Fibroblast of skin of back (primary cell): ENCODE measurements around the gene WDR64. TPM values are rescaled to one million over a fixed set of nuclear protein-coding genes. Genes with fewer than 3 reads are reported as not detected.
A peak's percentile ranks its signal among the peaks of the same experiment; 100 is the strongest.

ENCODE experiments used
- DNase-seq: peaks from one replicate; pipeline ENCODE4 v3.0.0-alpha.2; 2013
- polyA plus RNA-seq, 2 experiments: library from polyadenylated mRNA; unstranded; fragments of 120-200 nt; gene quantifications; one replicate each; pipeline ENCODE4 v1.2.1, GENCODE V29; 2013; ENCODE audit not compliant: insufficient read length in 2 of 2

WDR64 gene
- not detected for polyA plus RNA-seq (2013, experiment 1 of 2; ENCODE audit: insufficient read length)
- polyA plus RNA-seq (2013, experiment 2 of 2; ENCODE audit: insufficient read length), result not detected

DNA sequence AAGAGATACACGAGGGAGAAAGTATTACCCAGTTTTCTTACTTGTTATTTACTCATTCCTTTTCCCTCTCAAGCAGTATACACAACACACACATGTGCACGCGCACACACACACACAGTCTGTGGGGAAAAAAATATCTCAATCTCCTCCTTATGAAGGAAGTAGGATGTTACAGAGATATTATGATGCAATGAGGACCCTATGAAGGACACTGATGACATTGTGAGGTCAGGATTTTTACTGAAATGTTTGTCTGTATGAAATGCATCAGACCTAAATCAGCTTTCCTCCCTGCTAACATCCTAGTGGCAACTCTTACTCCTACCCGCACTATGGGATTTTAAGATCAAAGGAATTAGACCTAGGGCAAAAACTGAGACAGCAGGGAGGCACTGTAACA is at the start of gene WDR64:
Gene WDR64 (plus strand): TSS at position 270 of the 400 bp plus-strand sequence. CDS start 204 bp downstream, outside the sequence.
- no peak for DNase-seq

DNA sequence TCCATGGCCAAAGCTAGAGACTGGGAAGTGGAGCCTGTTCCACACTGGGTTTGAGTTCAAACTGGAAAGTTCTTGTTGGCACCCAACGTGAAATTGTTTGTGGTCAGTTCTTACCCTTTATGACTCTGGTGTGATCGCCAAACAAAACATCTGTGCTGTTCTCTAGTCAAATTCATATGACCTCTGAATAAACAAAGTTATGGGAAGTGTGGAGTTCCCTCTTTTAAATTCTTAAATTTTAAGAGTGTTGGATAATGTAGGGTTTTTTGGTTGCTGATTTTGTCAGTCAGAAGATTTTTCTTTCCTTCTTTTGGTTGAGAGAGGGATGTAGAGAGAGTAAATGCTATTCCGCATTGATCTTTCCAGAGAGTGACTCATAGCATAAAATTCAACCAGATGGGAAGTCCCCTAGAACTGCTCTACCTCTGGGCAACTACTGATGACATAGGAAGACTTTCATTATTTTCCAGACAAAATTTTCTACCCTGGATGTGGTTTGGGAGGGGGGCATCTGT is 48.3 kb upstream of the WDR64 start:
- DNase-seq, result peak; percentile 31

DNA sequence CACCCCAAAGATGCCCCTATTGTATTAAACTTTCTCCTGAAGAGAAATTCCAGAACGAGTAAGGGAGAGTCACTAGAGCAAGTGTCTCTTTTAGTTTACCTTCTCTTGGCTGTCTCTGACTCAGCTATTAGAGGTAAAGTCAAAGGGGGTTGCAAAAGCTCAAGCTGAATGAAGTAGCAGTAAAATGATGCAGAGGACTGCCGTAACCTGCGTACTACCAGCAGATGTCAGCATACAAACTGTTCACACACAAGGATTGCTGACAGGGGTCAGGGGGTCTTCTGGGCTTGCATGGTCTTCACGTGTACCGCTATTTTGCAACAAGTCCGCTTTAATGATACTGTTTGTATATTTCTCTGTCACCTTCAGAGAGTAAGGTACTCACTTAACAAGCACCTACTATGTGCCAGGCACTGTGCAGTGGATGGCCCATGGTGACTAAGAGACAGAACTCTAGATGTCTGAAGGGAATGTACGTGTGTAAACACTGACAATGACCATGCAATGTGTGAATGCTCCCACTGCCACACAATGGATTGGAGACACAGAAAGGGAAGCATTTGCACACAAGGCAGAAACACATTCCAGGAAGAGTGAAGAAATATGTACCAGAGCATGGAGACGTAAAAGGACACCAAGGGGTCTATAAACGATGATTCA is 46.8 kb upstream of the WDR64 start:
- no peak for DNase-seq

DNA sequence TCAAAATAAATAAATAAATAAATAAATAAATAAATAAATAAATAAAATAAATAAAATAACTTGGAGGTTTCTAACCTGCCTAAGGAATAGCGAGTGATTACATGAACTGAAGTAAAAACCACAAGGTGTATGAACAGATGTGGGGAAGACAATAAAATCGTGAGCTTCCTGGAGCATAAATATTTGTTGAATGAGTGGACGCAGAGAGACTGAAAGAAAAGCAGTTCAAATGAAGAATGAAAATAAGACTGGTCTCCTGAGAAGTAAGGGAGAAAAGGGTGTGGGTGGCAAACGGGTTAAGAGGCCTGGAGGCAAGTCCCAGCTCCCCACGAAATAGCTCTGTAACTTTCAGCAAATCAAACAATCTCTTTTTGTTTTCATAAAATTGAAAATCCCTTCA is 45.5 kb upstream of the WDR64 start:
- peak; percentile 21 for DNase-seq

DNA sequence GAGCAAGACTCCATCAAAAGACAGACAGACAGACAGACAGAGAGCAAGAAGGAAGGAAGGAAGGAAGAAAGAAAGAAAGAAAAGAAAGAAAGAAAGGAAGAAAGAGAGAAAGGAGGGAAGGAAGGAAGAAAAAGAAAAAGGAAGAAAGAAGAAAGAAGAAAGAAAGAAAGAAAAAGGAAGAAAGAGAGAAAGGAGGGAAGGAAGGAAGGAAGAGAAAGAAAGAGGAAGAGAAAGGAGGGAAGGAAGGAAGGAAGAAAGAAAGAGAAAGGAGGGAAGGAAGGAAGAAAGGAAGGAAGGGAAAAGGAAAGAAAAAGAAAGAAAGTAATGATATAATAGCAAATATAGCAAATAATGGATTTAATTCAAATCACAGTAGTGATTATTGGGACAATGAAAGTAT is 44.6 kb upstream of the WDR64 start:
- DNase-seq, result no peak

DNA sequence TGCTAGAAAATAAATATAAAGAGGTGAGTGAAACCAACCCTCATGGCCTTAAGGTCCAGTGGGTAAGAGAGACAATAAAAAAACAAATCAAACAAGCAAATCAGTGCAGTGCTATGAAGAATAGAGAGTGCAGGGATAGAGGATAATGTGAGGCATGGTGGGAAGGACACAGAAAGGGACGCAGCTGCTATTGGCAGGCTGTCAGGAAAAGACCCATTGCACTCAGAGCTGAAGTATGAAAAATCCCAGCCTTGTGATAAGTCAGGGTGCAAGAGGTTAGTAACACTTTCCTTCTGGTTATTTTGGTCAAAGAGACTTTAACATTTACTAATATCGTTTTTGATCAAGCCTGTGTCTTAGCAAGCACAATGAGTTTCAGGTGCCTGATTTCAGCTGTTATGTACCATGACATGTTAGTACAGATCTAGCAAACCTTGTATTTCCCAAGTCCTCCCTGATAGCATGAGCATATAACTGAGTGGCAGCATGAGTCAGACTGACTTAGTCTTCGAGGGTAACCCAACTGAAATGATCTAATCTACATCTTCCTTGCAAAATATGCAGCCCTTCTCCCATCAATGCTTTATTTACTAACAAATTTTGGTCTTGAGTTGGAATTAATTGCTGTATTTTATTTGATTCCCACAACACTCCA is 43.6 kb upstream of the WDR64 start:
- peak; percentile 25 for DNase-seq

DNA sequence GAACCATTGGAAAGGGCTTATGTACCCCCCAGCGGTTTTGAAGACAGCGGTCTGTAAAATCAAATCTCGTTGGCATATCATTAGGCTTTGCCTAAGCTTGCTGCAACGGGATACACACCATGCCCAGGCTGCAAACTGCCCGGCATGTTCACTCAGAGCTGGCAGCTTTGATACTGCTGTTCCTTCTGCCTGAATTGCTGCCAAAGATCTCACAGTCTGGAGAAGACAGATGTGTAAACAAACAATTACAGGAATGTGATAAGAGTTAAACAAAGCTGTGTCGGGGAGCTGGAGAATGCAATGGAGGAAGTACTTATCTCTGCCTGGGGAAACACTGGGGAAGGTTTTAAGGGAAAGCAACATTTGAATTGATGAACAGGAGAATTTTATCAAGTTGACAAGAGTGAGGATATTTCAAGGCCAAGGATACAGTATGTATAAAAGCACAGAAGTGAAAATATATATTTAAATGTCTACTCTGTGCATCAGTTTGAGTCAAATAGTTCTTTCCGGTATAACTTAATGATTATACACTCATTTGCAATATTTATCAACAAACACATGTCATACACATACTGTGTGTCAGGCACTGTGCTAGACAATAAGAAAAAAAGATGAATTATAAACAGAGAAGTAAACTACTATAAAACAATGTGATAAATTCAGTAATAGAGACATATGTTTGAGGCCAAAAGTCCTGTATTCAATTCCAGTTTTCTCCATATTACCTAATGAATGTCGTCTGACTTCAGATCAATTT is 41.8 kb upstream of the WDR64 start:
- no peak for DNase-seq

DNA sequence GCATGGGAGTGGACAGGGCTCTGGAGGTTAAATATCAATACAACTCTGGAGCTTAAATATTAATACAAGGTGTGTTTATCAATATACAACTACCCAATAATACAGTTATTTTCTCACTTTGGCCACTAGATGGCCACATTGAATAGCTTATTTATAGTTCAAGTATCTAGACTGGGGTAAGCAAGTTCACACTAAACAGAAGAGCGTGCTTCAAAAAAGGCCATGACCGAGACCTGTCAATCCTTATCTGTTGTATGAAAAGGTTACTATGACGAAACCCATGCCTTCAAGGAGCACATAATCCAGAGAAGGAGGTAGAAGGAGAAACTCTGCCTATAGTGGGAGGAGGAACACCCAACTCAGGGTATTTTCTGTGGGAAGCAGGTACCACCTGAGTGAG is 41.0 kb upstream of the WDR64 start:
- DNase-seq, result peak; percentile 71

DNA sequence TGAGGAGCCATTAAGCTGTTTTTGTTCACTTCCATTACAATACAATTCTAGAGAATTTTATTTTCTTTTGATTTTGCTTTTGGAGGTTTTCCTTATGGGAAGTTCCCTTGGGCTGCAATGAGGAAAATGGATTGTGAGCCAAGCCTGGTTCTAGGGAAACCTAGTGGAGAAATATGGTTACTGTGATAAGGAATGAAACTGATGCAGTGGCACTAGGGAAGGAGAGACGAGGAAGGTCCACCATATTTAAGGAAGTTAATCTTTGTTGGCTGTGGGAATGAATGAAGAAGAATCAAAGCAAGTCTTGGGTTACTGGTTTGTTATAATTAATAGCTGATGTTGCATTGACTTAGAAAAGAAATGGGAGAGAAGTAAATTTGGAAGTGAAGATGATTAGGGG is 40.3 kb upstream of the WDR64 start:
- DNase-seq, result no peak

DNA sequence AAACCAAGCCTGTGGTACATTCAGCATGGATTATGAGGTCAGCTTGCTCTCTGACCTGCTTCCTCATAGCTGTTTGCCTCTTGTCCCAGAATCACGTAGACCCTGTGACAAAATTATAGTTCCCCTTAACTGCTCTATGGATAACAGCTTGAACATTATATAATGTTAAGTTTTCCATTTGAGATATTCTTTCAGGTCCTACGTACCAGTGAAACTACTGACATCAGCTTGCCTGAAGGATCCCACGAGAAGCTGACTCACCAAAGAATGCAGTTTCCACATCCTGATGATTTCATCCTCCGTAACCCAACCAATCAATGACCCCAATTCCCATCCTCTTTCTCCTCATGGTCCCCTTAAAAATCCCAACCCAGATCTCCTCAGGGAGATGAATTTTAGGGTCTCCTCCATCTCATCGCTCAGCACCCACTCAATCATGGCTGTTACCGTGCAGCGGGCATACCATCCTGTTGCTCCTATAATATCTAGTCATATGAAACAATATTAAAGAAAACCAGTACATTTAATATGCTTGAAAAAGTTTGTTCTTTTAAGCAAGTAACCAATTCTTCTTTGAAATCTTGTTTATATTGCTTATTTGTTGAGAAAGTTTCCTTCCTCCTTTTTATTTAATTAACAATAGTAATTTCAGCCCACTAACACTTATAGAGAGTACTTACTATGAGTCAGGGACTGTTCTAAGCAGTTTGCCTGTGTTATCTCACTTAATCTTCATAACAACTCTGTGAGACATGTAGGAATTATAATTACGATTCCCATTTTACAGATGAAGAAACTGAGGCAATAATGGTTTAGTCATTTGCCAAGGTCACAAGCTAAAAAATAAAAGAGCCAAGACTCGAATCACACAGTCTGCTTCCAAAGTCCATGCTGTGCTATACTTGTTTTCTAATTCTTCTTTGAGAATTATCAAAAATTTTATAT is 39.3 kb upstream of the WDR64 start:
- peak; percentile 86 for DNase-seq

DNA sequence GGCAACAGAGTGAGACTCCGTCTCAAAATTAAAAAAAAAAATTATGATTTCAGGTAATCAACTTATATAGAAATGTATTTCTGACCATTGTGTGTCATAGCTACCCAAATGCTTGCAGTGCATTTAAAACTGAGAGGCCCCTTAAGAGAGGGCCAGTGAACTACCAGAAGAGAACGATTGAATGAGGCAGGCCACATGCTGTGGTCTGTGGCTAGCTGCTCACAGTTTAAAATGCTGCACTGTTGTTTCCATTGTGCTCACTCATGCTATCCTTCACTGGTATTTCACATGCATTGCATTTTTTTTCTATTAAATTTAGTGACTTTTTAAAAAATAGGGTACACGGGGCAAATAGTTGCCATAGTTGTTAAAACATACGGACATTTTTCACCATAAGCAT is 37.9 kb upstream of the WDR64 start:
- no peak for DNase-seq

DNA sequence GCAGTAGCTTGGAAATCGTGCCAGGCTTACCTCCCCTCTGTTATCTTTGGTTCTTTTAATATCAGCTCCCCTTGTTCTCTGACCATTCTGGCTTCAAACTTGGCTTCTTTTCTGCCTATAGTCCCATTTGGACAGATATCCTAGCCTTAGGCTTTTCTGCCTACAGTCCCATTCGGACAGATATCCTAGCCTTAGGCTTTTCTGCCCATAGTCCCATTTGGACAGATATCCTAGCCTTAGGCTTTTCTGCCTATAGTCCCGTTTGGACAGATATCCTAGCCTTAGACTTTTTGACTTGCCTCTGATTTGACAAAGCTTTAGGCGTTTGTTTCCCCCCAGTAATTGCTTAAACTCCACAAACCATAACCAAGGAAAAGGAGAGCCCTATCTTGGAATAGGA is 37.5 kb upstream of the WDR64 start:
- no peak for DNase-seq

DNA sequence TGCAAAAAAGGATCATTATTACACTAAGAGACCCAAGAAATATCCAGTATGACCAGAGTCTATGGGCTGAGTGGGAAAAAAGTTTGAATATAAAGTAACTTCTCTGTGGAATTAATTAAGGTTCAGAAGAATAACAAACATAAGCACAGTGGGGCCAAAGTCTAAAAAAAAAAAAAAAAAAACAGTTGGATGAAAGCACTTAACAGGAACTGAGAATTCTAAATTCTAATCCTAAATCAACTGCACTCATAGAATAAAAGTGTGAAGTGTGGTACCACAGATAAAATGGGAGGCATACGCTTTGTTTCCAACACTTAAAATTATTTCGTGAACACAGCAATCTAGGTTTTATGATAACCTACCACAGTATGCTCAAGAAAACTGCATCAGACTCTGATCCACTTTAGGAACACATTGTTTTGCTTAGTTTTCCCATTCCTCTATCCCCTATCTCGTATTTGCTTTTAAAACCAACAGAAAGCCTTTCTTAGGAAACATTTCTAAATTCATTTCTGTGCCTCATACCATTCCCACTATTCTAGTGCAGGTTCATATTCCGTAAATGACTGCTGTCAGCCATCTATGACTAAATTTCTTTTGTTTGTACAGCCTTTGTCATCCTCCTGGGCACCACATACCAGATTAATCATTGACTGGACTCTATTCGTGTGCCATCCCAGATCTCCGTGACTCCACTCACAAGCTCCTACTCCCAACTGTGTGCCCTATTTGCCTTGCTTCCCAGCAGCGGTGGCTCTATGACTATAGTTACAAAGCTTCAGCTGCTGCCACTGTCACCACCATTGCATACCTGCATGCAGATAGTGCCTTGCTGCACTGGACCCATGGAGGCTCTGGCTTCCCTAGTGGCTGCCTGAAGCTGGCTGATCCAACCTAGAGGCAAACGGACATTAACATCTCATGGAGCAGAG is 36.8 kb upstream of the WDR64 start:
- DNase-seq, result peak; percentile 64

DNA sequence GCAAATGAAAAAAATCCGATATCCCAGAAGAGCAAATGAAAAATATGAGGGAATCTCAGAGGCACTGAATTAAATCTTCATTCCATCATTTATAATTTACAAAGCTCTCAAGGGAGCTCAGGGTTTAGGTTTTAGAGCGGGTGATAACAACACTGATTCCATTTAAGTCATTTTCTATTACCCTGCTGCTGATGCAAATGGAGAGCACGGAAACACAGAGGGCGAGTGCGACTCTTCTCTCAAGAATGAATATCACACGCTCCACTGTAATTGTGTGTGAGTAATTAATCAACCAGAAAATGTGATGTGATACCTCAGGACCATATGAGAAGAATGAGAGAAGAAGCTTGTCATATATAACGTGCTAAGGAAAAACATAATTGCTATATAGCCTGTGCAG is 34.7 kb upstream of the WDR64 start:
- no peak for DNase-seq

DNA sequence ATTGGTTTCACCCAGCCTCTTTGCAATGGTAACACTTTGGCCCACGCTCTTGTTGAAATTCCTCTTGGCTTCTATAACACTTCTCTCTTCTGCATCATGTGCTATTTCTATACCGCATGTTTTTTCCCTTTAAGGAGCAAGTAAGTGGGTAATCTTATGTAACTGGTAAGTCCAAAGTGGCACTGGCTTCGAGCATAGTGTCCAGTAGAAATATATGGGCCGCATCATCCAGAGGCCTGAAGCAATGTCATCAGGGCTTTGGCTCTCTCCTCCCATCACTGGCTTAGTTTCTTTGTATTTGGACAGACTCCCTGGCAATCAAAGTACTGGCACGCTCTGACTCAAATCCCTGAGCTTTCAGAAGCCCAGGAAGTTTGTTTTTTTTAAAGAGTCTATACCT is 29.4 kb upstream of the WDR64 start:
- no peak for DNase-seq

DNA sequence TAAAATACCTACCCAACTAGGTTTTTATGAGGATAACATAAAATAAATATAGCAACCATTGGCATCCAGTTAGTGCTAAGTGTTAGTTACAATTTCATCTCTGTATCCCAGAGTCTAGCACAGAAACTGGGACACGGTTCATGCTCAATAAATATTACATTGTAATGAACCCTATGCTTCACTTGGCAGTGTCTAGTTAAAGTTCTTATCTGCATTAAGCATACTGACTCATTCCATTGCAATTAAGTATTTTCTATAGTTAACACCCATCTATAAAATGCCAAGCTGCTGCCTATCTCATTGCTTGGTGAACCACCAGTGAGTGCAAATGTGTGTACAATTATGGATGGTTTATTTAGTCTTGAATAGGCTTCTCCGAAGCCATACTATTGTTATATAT is 27.1 kb upstream of the WDR64 start:
- no peak for DNase-seq

DNA sequence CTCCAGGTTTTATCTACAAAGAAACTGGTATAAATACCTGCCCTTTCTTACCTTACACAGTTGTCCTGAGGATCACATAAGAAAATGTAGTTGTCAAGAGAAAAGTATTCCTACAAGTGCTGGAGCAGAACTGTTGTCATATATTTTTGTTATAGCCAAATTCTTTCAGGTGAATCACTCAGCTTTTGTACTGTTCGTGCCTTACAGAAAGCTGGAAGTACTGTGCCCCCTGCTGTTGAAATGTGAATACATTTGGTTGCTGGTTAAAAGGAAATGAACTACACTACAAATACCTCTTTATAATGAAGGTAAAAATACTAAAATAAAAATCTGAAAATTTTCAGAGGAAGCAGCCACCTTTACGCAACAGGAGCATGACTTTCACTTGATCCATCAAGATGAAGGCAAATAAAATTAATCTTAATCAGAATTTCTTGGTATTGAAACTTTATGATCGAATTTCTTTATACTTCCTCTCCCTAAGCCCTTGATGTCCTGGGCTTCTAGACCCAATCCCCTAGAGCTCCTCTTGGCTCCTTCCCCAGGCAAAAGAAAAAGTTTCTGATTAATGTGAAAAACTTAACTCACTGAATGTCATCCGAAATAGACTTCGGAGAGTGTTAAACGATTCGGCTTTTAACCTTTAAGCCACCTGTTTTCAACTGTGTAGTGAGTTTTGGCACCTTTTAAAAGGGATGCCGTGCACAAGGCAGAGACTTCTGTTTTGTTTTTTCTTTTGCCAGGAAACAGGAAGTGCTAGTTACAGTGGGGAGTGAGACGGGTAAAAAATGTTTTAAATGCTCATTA is 24.4 kb upstream of the WDR64 start:
- peak; percentile 69 for DNase-seq

DNA sequence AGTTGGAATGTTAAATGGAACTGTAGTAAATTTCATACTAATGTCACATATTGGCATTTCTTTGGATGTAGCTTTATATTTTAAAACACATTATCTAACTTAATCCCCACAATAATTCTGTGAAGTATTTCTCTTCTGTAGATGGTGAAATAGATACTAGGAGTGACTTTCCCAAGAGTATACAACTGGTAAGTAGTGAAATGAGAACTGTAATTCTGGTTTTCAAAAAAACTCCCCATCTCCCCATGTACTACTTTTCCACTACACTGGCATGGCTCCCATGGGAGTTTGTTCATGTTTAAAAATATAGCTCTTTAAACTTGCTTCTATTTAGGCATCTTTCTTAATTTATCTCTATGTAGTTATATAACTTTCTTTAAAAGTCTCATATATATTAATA is 22.1 kb upstream of the WDR64 start:
- DNase-seq, result no peak

DNA sequence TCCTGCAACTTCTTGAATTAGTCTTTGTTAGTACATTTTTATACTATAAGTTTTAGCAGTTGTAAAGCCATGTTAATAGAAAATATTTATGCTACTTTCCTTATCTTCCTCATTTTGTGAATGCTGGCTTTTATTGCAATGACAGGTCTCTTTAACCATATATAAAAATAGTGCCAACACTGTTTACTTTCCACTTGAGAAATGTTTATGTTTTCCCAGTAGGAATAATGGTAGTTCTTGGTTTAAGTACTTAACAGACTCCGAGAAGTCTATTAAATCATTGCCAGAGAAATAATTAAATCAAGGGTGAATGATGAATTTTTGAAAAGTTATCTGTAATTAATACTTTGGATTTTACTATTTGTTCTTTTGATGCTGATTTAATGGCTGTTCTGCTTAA is 21.6 kb upstream of the WDR64 start:
- DNase-seq, result no peak

DNA sequence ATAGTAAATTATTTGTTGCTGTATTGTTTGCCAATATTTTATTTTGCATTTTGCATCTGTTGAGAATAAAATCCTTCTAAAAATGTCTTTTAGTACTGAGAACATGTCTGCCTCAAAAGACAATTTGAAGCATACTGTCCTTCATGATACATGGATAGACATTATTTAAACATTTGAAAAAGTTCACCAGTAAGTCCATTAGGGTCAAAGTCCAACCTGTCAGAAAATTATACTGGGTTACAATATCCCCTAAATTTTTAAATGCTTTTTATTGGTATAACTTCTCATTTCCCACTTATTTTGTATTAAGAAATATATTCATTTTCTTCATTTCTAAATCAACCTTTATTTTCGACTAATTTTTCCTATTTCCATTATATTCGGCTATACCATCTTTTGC is 21.2 kb upstream of the WDR64 start:
- no peak for DNase-seq
